Inferior parietal cortex (tissue), 1 donor: ENCODE results near the gene GTPBP10.

Experiments used
- DNase-seq: peaks from one replicate; pipeline ENCODE4 v3.0.0-alpha.2; 2016; ENCODE audit errors: extremely low spot score

Gene GTPBP10

GRCh38 chr7:90433221-90433620, 86.7 kb downstream of the GTPBP10 start:
- no peak for DNase-seq
